HL-60 (cell line): Measurements from ENCODE around the gene KCNN4.

Experiments
- CTCF ChIP-seq: IDR thresholded peaks from one replicate; pipeline ENCODE4 v1.5.1; 2011; ENCODE audit warnings: low read length, control low read depth, inconsistent platforms; ENCODE audit not compliant: insufficient read depth
- POLR2AphosphoS5 ChIP-seq: IDR thresholded peaks from 2 replicates; pipeline ENCODE4 v1.6.1; 2012; ENCODE audit warnings: low read depth

- no peak for TF ChIP-seq CTCF
- no peak for TF ChIP-seq POLR2AphosphoS5
These were observed 19.8 kb downstream of the KCNN4 start for GRCh38 chr19:43760941-43761340.
